K562 (cell line): ENCODE results near the gene GABRE. TPM values are rescaled to one million over a fixed set of nuclear protein-coding genes. Genes with fewer than 3 reads are reported as not detected.

Experiments
- ARID1B ChIP-seq: fragments of 450-650 bp; IDR thresholded peaks from 2 replicates; pipeline ENCODE4 v1.6.1; 2016; ENCODE audit warnings: antibody characterized with exemption, mild to moderate bottlenecking, inconsistent platforms
- BCOR ChIP-seq: fragments of 450-650 bp; IDR thresholded peaks from 2 replicates; pipeline ENCODE4 v1.6.1; 2016
- CBFB ChIP-seq: sonication (generic); formaldehyde crosslinking; IDR thresholded peaks from 2 replicates; pipeline ENCODE4 v1.4.0; 2020; ENCODE audit warnings: mild to moderate bottlenecking, missing genetic modification reagents
- FUS ChIP-seq: fragments of 200-400 bp; formaldehyde crosslinking; optimal IDR thresholded peaks from 2 replicates; pipeline ENCODE3; 2017; ENCODE audit warnings: low read depth, low read length
- HNRNPK ChIP-seq: fragments of 200-400 bp; formaldehyde crosslinking; IDR thresholded peaks from one replicate; pipeline ENCODE4 v1.6.1; 2018; ENCODE audit warnings: mild to moderate bottlenecking, low read depth, low read length; ENCODE audit not compliant: poor library complexity, severe bottlenecking
- JUND ChIP-seq, 2 experiments: IDR thresholded peaks; 2 replicates in 1 of 2; 3 replicates in 1 of 2; pipeline ENCODE4 v1.6.1; 2011; ENCODE audit warnings: borderline replicate concordance in 2 of 2, low read depth in 2 of 2, low read length in 2 of 2, improper control_type of control experiment in 1 of 2, missing biosample characterization in 1 of 2, missing genetic modification characterization in 1 of 2, missing genetic modification reagents in 1 of 2
- KDM1A ChIP-seq, 2 experiments: fragments of 450-650 bp; IDR thresholded peaks; 2 replicates each; pipeline ENCODE4 v1.6.1; 2016; ENCODE audit warnings: mild to moderate bottlenecking in 2 of 2
- KDM2B ChIP-seq: fragments of 250-450 bp; sonication (Bioruptor Pico); IDR thresholded peaks from 2 replicates; pipeline ENCODE4 v1.8.0; 2021; ENCODE audit warnings: mild to moderate bottlenecking, moderate library complexity
- LEF1 ChIP-seq: fragments of 450-650 bp; IDR thresholded peaks from 2 replicates; pipeline ENCODE4 v1.6.1; 2016; ENCODE audit warnings: mild to moderate bottlenecking
- MYBL2 ChIP-seq, 2 experiments: fragments of 450-650 bp in 1 of 2; sonication (generic) in 1 of 2; formaldehyde crosslinking in 1 of 2; IDR thresholded peaks; 2 replicates each; pipeline versions ENCODE4 v1.6.1 to v1.8.1; 2017 to 2022; ENCODE audit warnings: borderline replicate concordance in 1 of 2, inconsistent platforms in 1 of 2, low read depth in 1 of 2, mild to moderate bottlenecking in 1 of 2, missing genetic modification reagents in 1 of 2, moderate library complexity in 1 of 2
- NUFIP1 ChIP-seq: fragments of 450-650 bp; IDR thresholded peaks from 2 replicates; pipeline ENCODE4 v1.6.1; 2018; ENCODE audit not compliant: partially characterized antibody
- RCOR1 ChIP-seq, 2 experiments: IDR thresholded peaks; 2 replicates each; pipeline ENCODE4 v1.6.1; 2012; ENCODE audit warnings: low read depth in 2 of 2, low read length in 2 of 2, borderline replicate concordance in 1 of 2, improper control_type of control experiment in 1 of 2
- SMARCA4 ChIP-seq: fragments of 450-650 bp; IDR thresholded peaks from 2 replicates; pipeline ENCODE4 v1.6.1; 2016
- SMARCB1 ChIP-seq: IDR thresholded peaks from 2 replicates; pipeline ENCODE4 v1.6.1; 2011; ENCODE audit warnings: improper control_type of control experiment, low read depth; ENCODE audit not compliant: insufficient read length
- TAF1 ChIP-seq: IDR thresholded peaks from 2 replicates; pipeline ENCODE4 v1.6.1; 2011; ENCODE audit warnings: mild to moderate bottlenecking, low read length, moderate library complexity; ENCODE audit not compliant: insufficient read depth, control insufficient read depth, severe bottlenecking; ENCODE audit errors: extremely low read depth
- TAF7 ChIP-seq: fragments of 450-650 bp; IDR thresholded peaks from 2 replicates; pipeline ENCODE4 v1.6.1; 2016; ENCODE audit warnings: missing genetic modification characterization, missing compliant biosample characterization
- U2AF2 ChIP-seq: fragments of 200-400 bp; formaldehyde crosslinking; optimal IDR thresholded peaks from 2 replicates; pipeline ENCODE3; 2017; ENCODE audit warnings: low read depth, mild to moderate bottlenecking, low read length
- ZC3H8 ChIP-seq: fragments of 450-650 bp; IDR thresholded peaks from 2 replicates; pipeline ENCODE4 v1.6.1; 2017
- ZEB2 ChIP-seq: fragments of 450-650 bp; IDR thresholded peaks from 2 replicates; pipeline ENCODE4 v1.6.1; 2016
- ZNF707 ChIP-seq: fragments of 250-450 bp; sonication (Bioruptor Pico); conservative IDR thresholded peaks from 2 replicates; pipeline ENCODE4 v1.8.0; 2022; ENCODE audit warnings: inconsistent platforms, mild to moderate bottlenecking, moderate library complexity
- ZNF780A ChIP-seq: fragments of 250-450 bp; sonication (Bioruptor Pico); IDR thresholded peaks from 2 replicates; pipeline ENCODE4 v1.5.0; 2021; ENCODE audit warnings: mild to moderate bottlenecking
- polyA plus RNA-seq, 8 experiments: library from polyadenylated mRNA; depleted of rRNA in 4 of 8; stranded (reverse) in 5 of 8; unstranded in 3 of 8; fragments of >200 nt; fragmentation: Nextera tagmentation in 2 of 8; fragmentation: Illumina TruSeq in 1 of 8; extraction: Ambion mirVana in 2 of 8; extraction: Trizol in 1 of 8; gene quantifications; 2 replicates each; pipeline versions ENCODE4 v1.2.1 to v1.2.3, GENCODE V29; 2011 to 2014; ENCODE audit warnings: inconsistent platforms in 1 of 8, missing spikeins in 1 of 8
- total RNA-seq, 7 experiments: library from RNA; depleted of rRNA in 6 of 7; stranded (reverse); fragments of >200 nt in 6 of 7; fragmentation: Illumina TruSeq in 2 of 7; extraction: Trizol in 2 of 7; gene quantifications; 2 replicates each; pipeline versions ENCODE4 v1.2.1 to v1.2.3, GENCODE V29; 2011 to 2021; ENCODE audit warnings: low replicate concordance in 1 of 7
- TF ChIP-seq, protein P1 (sequence below): fragments of 250-450 bp; sonication (Bioruptor Pico); IDR thresholded peaks from 2 replicates; pipeline ENCODE4 v1.4.0; 2020; ENCODE audit warnings: mild to moderate bottlenecking
- TF ChIP-seq, protein P2 (sequence below), 2 experiments: IDR thresholded peaks; 2 replicates each; pipeline ENCODE4 v1.6.1; 2011; ENCODE audit warnings: borderline replicate concordance in 1 of 2, control low read depth in 1 of 2, low read depth in 1 of 2, low read length in 1 of 2, mild to moderate bottlenecking in 1 of 2, mixed read lengths in 1 of 2, moderate library complexity in 1 of 2; ENCODE audit not compliant: insufficient read depth in 1 of 2, insufficient read length in 1 of 2, poor library complexity in 1 of 2, severe bottlenecking in 1 of 2; ENCODE audit errors: extremely low read depth in 1 of 2
- TF ChIP-seq, protein P3 (sequence below), 2 experiments: fragments of 450-650 bp in 1 of 2; IDR thresholded peaks; 2 replicates each; pipeline ENCODE4 v1.6.1; 2011 to 2017; ENCODE audit warnings: low read depth in 2 of 2, antibody characterized with exemption in 1 of 2, borderline replicate concordance in 1 of 2, low read length in 1 of 2, mild to moderate bottlenecking in 1 of 2, mixed read lengths in 1 of 2; ENCODE audit not compliant: control insufficient read depth in 1 of 2

The GABRE gene
- total and polyA plus RNA-seq, 9 of the 15 experiments (the other 6 are each of a cell fraction or from before 2014, with no cell fraction given), result 23.1 to 456 (median 148) TPM

DNA sequence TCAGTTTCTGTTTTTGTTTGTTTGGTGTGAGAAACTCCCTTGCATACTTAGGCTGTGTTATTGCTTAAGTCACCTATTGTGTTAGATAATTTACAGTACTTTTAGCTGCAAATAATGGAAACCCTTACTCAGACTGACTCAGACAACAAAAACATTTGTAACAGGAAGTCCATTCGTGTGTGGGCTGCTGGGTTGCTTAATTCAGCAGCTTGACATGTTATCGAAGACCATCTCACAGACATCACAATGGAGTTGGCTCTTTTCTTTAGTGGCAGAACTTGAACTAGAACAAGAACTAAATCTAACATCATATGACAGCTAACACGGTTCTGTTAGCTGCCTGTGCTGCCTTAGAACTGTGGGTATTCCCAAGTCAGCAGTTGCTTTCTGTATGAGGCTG lies 9.9 kb upstream of the GABRE start (continued):
- peak; percentile 56 for TF ChIP-seq ARID1B
- TF ChIP-seq, protein P1, sequence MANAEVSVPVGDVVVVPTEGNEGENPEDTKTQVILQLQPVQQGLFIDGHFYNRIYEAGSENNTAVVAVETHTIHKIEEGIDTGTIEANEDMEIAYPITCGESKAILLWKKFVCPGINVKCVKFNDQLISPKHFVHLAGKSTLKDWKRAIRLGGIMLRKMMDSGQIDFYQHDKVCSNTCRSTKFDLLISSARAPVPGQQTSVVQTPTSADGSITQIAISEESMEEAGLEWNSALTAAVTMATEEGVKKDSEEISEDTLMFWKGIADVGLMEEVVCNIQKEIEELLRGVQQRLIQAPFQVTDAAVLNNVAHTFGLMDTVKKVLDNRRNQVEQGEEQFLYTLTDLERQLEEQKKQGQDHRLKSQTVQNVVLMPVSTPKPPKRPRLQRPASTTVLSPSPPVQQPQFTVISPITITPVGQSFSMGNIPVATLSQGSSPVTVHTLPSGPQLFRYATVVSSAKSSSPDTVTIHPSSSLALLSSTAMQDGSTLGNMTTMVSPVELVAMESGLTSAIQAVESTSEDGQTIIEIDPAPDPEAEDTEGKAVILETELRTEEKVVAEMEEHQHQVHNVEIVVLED (CRISPR knock-in tag), result no peak
- TF ChIP-seq HNRNPK, result no peak
- TF ChIP-seq FUS, result no peak
- no peak for TF ChIP-seq NUFIP1
- 0 out of 4 replicates have a peak, but pooled peaks of 1 of the 2 experiments have one; percentile 47 for TF ChIP-seq RCOR1 (IDR thresholded peaks at IDR 0.05; ENCODE audit: borderline replicate concordance in 1 of 2, low read depth in 2 of 2, low read length in 2 of 2)
- no peak for TF ChIP-seq MYBL2 (IDR thresholded peaks at IDR 0.05; ENCODE audit: low read depth)
- no peak for TF ChIP-seq MYBL2 (CRISPR knock-in tag; IDR thresholded peaks at IDR 0.05; ENCODE audit: borderline replicate concordance)
- TF ChIP-seq BCOR, result no peak
- TF ChIP-seq, protein P2, sequence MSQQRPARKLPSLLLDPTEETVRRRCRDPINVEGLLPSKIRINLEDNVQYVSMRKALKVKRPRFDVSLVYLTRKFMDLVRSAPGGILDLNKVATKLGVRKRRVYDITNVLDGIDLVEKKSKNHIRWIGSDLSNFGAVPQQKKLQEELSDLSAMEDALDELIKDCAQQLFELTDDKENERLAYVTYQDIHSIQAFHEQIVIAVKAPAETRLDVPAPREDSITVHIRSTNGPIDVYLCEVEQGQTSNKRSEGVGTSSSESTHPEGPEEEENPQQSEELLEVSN (IDR thresholded peaks at IDR 0.05; ENCODE audit: borderline replicate concordance in 1 of 2, extremely low read depth in 1 of 2, insufficient read depth in 1 of 2, insufficient read length in 1 of 2, low read depth in 1 of 2, low read length in 1 of 2, poor library complexity in 1 of 2, severe bottlenecking in 1 of 2), result no peak
- TF ChIP-seq LEF1, result no peak
- TF ChIP-seq TAF7 (tag), result no peak
- TF ChIP-seq JUND (IDR thresholded peaks at IDR 0.05; ENCODE audit: borderline replicate concordance, low read depth, low read length), result peak; percentile 52; the same call in 1 of the 2 replicates
- TF ChIP-seq JUND (tag; IDR thresholded peaks at IDR 0.05; ENCODE audit: borderline replicate concordance, low read depth, low read length), result peak; percentile 18; the same call in 1 of the 3 replicates
- TF ChIP-seq, protein P3, sequence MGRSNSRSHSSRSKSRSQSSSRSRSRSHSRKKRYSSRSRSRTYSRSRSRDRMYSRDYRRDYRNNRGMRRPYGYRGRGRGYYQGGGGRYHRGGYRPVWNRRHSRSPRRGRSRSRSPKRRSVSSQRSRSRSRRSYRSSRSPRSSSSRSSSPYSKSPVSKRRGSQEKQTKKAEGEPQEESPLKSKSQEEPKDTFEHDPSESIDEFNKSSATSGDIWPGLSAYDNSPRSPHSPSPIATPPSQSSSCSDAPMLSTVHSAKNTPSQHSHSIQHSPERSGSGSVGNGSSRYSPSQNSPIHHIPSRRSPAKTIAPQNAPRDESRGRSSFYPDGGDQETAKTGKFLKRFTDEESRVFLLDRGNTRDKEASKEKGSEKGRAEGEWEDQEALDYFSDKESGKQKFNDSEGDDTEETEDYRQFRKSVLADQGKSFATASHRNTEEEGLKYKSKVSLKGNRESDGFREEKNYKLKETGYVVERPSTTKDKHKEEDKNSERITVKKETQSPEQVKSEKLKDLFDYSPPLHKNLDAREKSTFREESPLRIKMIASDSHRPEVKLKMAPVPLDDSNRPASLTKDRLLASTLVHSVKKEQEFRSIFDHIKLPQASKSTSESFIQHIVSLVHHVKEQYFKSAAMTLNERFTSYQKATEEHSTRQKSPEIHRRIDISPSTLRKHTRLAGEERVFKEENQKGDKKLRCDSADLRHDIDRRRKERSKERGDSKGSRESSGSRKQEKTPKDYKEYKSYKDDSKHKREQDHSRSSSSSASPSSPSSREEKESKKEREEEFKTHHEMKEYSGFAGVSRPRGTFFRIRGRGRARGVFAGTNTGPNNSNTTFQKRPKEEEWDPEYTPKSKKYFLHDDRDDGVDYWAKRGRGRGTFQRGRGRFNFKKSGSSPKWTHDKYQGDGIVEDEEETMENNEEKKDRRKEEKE (IDR thresholded peaks at IDR 0.05; ENCODE audit: borderline replicate concordance in 1 of 2, control insufficient read depth in 1 of 2, low read depth in 2 of 2, low read length in 1 of 2), result no peak
- TF ChIP-seq CBFB, result no peak
- TF ChIP-seq KDM1A (IDR thresholded peaks at IDR 0.05), result no peak
- TF ChIP-seq SMARCA4, result peak; percentile 51; the same call in 1 of the 2 replicates
- no peak for TF ChIP-seq TAF1
- TF ChIP-seq ZEB2, result no peak
- no peak for TF ChIP-seq SMARCB1
- no peak for TF ChIP-seq U2AF2
- no peak for TF ChIP-seq ZNF707 (CRISPR knock-in tag)
- no peak for TF ChIP-seq KDM2B
- no peak for TF ChIP-seq ZNF780A (CRISPR knock-in tag)
- TF ChIP-seq ZC3H8, result no peak
